PC-9 (cell line): ENCODE data around the gene HNRNPUL2. TPM values are rescaled to one million over a fixed set of nuclear protein-coding genes. Genes with fewer than 3 reads are reported as not detected.

Experiments
- BruUV-seq: library from RNA; stranded (reverse); fragments of 400-500 nt; replicated peaks from 2 replicates; lab custom pipeline; 2021; lab: Mats Ljungman, UMichigan
- CTCF ChIA-PET: fragments of 300-600 bp; sonication (Branson Sonifier 250); formaldehyde crosslinking; loops from one replicate; lab custom pipeline; 2022; ENCODE audit warnings: antibody characterized with exemption; lab: Charles Lee
- POLR2A ChIA-PET: fragments of 300-600 bp; sonication (Branson Sonifier 250); formaldehyde crosslinking; loops from one replicate; lab custom pipeline; 2022; ENCODE audit warnings: antibody characterized with exemption; ENCODE audit not compliant: unreplicated experiment; lab: Charles Lee
- DNase-seq, 2 experiments: peaks; one replicate each; pipeline versions ENCODE4 v3.0.0 to v3.0.0-alpha.2; 2015 to 2022; ENCODE audit warnings: mixed read lengths in 1 of 2
- H2AFZ ChIP-seq: fragments of 200-600 bp; sonication (generic); 2 replicates; pipeline ENCODE4 v1.8.1; 2017; ENCODE audit warnings: antibody characterized with exemption
- H3F3A ChIP-seq: fragments of 200-600 bp; sonication (generic); 2 replicates; pipeline ENCODE4 v1.8.1; 2017; ENCODE audit warnings: antibody characterized with exemption, mild to moderate bottlenecking, low read depth; ENCODE audit not compliant: insufficient read depth
- H3K27ac ChIP-seq: fragments of 200-600 bp; sonication (generic); 2 replicates; pipeline ENCODE4 v1.6.1; 2016; ENCODE audit warnings: mixed run types
- H3K27me3 ChIP-seq: fragments of 200-600 bp; sonication (generic); 2 replicates; pipeline ENCODE4 v1.6.1; 2016; ENCODE audit warnings: low read depth, mixed run types; ENCODE audit not compliant: insufficient read depth
- H3K36me3 ChIP-seq: fragments of 200-600 bp; sonication (generic); 2 replicates; pipeline ENCODE4 v1.6.1; 2016; ENCODE audit warnings: low read depth, mixed run types
- H3K4me1 ChIP-seq: fragments of 200-600 bp; sonication (generic); replicated peaks from 2 replicates; pipeline ENCODE4 v1.6.1; 2016; ENCODE audit warnings: mixed run types; ENCODE audit not compliant: insufficient read depth
- H3K4me2 ChIP-seq: fragments of 200-600 bp; sonication (generic); 2 replicates; pipeline ENCODE4 v1.6.1; 2017; ENCODE audit warnings: mixed run types
- H3K4me3 ChIP-seq: fragments of 200-600 bp; sonication (generic); 2 replicates; pipeline ENCODE4 v1.6.1; 2016; ENCODE audit warnings: mixed run types
- H3K79me2 ChIP-seq: fragments of 200-600 bp; sonication (generic); 2 replicates; pipeline ENCODE4 v1.6.1; 2017; ENCODE audit warnings: low read depth, mixed run types
- H3K9me2 ChIP-seq: fragments of 200-600 bp; sonication (generic); 2 replicates; pipeline ENCODE4 v1.8.1; 2017; ENCODE audit warnings: mild to moderate bottlenecking; ENCODE audit not compliant: insufficient read depth
- H3K9me3 ChIP-seq: fragments of 200-600 bp; sonication (generic); 2 replicates; pipeline ENCODE4 v1.8.1; 2016; ENCODE audit warnings: low read depth; ENCODE audit not compliant: insufficient read depth
- H4K20me1 ChIP-seq: fragments of 200-600 bp; sonication (generic); 2 replicates; pipeline ENCODE4 v1.8.1; 2017; ENCODE audit not compliant: insufficient read depth
- CTCF ChIP-seq: fragments of 200-600 bp; sonication (generic); conservative IDR thresholded peaks from 2 replicates; pipeline ENCODE4 v1.6.1; 2017; ENCODE audit warnings: mixed run types, antibody characterized with exemption, mild to moderate bottlenecking, moderate library complexity
- EZH2 ChIP-seq: fragments of 200-600 bp; sonication (generic); IDR thresholded peaks from 2 replicates; pipeline ENCODE4 v1.8.0; 2017; ENCODE audit warnings: antibody characterized with exemption, low read depth
- intact Hi-C: fragments of 100-400 bp; cut with micrococcal nuclease; formaldehyde crosslinking; loops from one replicate; pipeline ENCODE4 v1.10.0; 2022; ENCODE audit not compliant: unreplicated experiment
- total RNA-seq: library from RNA; stranded (reverse); gene quantifications from 2 replicates; pipeline ENCODE4 v1.2.3, GENCODE V29; 2021

Gene HNRNPUL2
- total RNA-seq, 1 experiment from 2014 or later, result 76.9 TPM

- DNase-seq, result peak in 1 of 2 experiments; percentile 12
- H3K9me3 ChIP-seq, result no peaks in the 10 kb centered on the region
- H3K36me3 ChIP-seq, result peaks cover 41% of the 10 kb centered on the region
- no TSS peak for BruUV-seq
- H3K4me3 ChIP-seq, result peak overlapping the region; percentile 84
- H3K4me2 ChIP-seq, result peak overlapping the region; percentile 97
- TF ChIP-seq CTCF, result no peak
- TF ChIP-seq EZH2, result no peak
- peaks cover 26% of the 10 kb centered on the region for H3K4me1 ChIP-seq
- H3F3A ChIP-seq, result peaks cover 60% of the 10 kb centered on the region
- ChIA-PET CTCF (interaction anchor here (1.0 to 1.5 kb wide), 2 partner anchors 27 to 331 kb away, joined by 6 to 9 read pairs; partner anchors contain the start of gene ZBTB3), POLR2A (interaction anchor here (0.6 to 1.4 kb wide), 6 partner anchors 26 to 164 kb away, joined by 3 to 16 read pairs (median 4); partner anchors contain the start of genes C11orf98, CSKMT, STX5 and TEX54)
- peak overlapping the region; percentile 31; the same call in 1 of the 2 replicates for H2AFZ ChIP-seq
- intact Hi-C loops, result loop anchor here (2.0 to 5.0 kb wide), 7 partner anchors 54 to 156 kb away; partner anchors contain the start of genes EML3, LBHD1, ROM1 and SLC3A2
- peak overlapping the region; percentile 76 for H3K27ac ChIP-seq
- peaks cover 40% of the 10 kb centered on the region for H4K20me1 ChIP-seq
- H3K79me2 ChIP-seq, result peaks cover 84% of the 10 kb centered on the region
- no peaks in the 10 kb centered on the region for H3K9me2 ChIP-seq
- H3K27me3 ChIP-seq, result no peaks in the 10 kb centered on the region
These were observed 922 bp downstream of the HNRNPUL2 start for GRCh38 chr11:62726156-62726914.

- H3K27ac ChIP-seq, result peak overlapping the region; percentile 76
- DNase-seq, result no peak
- H3K4me3 ChIP-seq, result peak overlapping the region; percentile 84
- CTCF ChIA-PET, result no interaction called here
- peaks cover 41% of the 10 kb centered on the region for H3K36me3 ChIP-seq
- H3K27me3 ChIP-seq, result no peaks in the 10 kb centered on the region
- peaks cover 26% of the 10 kb centered on the region for H3K4me1 ChIP-seq
- peaks cover 40% of the 10 kb centered on the region for H4K20me1 ChIP-seq
- H2AFZ ChIP-seq, result no peak overlapping the region
- intact Hi-C loops, result loop anchor here (2.0 to 5.0 kb wide), 7 partner anchors 53 to 157 kb away; partner anchors contain the start of genes EML3, LBHD1, ROM1 and SLC3A2
- H3K4me2 ChIP-seq, result peak overlapping the region; percentile 97
- peaks cover 62% of the 10 kb centered on the region for H3F3A ChIP-seq
- TF ChIP-seq EZH2, result no peak
- TF ChIP-seq CTCF, result no peak
- peaks cover 84% of the 10 kb centered on the region for H3K79me2 ChIP-seq
- no peaks in the 10 kb centered on the region for H3K9me2 ChIP-seq
- POLR2A ChIA-PET, result interaction anchor here (0.6 to 1.0 kb wide), 3 partner anchors 27 to 131 kb away, joined by 3 to 5 read pairs (median 3); partner anchors contain the start of gene WDR74
- H3K9me3 ChIP-seq, result no peaks in the 10 kb centered on the region
- TSS peak; percentile 30 for BruUV-seq
These were observed 1.6 kb downstream of the HNRNPUL2 start for GRCh38 chr11:62725646-62726045.

GRCh38 chr11:62724171-62724570 is 3.1 kb downstream of the HNRNPUL2 start:
- ChIA-PET CTCF (interaction anchor here (0.7 kb wide), 2 partner anchors 16 to 62 kb away, joined by 4 read pairs; no protein-coding TSS in a partner anchor), POLR2A (interaction anchor here (0.7 kb wide), 1 partner anchor 56 kb away, joined by 3 read pairs; no protein-coding TSS in a partner anchor)
- TF ChIP-seq EZH2 (no peak), CTCF (no peak)
- Histone ChIP-seq H2AFZ (no peak overlapping the region), H3K9me2 (no peaks in the 10 kb centered on the region), H3K36me3 (peaks cover 52% of the 10 kb centered on the region), H3F3A (peaks cover 64% of the 10 kb centered on the region), H3K27me3 (no peaks in the 10 kb centered on the region), H3K4me3 (peak overlapping the region; percentile 84; the same call in 1 of the 2 replicates), H4K20me1 (peaks cover 35% of the 10 kb centered on the region), H3K4me2 (peak overlapping the region; percentile 97), H3K27ac (0 out of 2 replicates have a peak overlapping the region, but pooled peaks have one; percentile 4), H3K4me1 (peaks cover 16% of the 10 kb centered on the region), H3K9me3 (no peaks in the 10 kb centered on the region), H3K79me2 (peaks cover 84% of the 10 kb centered on the region)
- DNase-seq, result no peak
- BruUV-seq, result no TSS peak
- intact Hi-C loops, result no loop called here
